ENCODE results near the gene DSCAM.

Gene DSCAM

DNA sequence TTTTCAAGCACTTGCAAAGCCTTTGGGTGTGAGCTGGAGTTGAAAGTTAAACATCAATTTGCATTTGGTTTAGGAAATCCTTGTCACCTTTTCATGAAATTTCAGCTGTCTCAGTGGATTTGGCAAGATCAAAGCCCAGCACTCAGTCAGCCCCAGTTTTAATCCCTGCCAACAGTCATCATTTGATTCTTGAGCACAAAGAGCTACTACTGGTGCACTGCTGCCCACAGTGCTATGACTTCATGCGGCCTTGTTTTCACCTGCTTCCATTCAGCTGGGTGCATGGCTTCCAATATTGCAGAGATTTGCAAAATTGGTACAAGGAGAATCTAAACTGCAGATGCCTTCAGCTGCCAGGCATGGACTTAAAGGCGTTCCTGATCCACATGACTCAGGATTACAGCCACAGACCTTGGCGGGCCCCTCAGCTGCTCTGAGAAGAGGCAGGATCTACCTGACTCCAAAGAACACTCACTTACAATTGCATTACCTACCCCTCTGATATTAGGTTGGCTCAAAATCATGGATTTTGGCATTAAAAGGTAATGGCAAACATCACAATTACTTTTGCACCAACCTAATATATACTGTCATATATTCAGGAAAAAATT, 259.1 kb downstream of the DSCAM start:
- no peak for DNase-seq

DNA sequence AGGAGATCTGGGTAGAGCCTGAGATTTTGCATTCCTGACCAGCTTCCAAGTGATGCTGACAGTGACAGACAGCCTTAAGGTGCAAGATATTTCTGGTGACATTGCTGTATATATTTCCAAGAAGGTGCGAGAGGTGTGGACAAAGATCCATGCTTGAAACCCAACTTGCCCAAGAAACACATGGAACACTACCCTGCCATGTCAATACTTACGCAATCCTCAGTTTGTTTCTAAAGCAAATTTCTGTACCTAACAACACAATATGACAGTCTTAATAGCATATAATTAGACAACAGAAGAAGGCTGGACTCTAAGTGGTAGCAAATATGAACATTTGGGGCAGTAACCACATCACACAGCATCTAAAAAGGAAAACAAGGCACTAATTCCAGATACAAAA, 260.4 kb downstream of the DSCAM start:
- no peak for DNase-seq

DNA sequence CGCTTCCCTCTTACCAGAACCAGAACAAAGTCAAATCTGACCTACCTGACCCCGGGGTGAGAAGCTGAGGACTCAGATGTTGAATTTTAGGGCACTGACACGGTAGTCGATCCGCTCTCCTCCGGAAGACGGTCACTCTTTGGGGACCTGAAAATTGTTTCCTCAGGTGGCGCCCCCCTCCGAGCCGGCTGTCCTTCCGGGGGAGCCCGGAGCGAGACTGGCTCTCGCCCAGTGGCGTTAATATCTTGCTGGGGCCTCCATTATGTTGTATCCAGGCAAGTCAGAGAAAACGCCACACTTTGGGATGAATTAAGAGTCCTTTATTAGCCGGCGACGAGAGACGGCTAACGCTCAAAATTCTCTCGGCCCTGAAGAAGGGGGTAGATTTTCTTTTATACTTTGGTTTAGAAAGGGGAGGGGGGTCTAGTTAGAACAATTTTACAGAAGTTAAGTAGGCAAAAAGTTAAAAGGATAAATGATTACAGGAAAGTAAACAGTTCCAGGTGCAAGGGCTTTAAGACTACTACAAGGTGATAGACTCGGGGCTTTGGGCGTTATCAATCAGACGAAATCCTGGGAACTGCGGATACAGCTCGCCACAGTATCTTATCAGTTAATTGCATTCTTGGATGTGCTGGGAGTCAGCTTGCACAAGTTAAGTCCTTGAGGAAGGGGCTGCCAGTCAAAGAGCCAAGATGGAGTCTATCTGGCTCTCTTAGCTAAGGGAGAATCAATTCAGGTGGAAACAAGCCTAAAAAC, 269.5 kb downstream of the DSCAM start:
- no peak for DNase-seq

DNA sequence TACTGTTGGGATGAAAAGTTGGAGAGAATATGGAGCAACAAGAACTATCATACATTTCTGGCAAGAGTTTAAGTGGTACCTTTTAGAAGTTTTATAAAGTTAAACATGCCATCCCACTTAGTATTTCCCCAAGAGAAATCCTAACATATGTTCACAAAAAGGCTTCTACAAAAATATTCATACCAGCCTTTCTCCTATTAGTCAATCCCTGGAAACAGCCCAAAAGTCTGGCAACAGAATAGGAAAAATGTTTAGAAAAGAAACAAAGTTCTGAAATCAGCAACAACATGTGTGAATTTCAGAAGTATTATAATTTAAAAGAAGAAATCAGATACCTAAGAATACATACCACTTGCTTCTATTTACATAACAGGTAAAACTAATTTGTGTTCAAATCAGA, 271.0 kb downstream of the DSCAM start:
- no peak for DNase-seq

DNA sequence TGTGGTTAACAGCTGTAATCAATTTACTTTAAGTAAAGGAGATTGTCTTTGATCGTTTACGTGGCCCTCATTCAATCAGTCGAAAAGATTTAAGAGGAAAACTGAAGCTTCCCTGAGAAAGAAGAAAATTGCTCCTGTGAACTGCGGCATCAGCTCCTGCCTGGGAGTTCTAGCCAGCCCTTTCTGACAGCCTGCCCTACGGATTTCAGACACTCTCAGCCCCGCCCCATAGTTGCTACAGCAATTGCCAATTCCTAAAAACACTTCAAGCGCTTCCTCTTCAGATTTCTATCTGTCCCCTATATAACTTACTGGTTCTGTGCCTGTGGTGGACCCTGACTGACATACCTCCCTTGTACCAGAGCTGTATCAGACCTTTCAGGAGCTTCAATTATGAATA, 277.6 kb downstream of the DSCAM start:
- no peak for DNase-seq

DNA sequence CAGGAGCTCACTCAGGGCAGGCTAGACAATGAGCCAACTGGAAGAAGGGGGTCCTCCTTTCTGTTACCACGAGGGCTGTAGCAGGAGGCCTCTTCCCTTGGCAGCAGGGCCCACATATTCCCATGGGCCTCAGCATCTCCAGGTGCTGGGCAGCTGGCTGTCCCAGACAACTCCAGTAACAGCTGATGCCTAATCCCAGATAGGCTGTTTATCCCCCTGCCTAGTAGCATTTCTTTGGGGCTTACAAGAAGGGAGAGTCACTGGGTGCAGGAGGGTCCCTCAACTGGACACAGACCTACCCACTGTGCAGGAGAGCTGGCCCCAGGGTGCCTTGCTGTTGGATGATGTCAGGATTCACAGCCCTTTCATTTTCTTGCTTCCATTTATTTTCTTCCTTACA, 278.2 kb downstream of the DSCAM start:
- DNase-seq: no peak

DNA sequence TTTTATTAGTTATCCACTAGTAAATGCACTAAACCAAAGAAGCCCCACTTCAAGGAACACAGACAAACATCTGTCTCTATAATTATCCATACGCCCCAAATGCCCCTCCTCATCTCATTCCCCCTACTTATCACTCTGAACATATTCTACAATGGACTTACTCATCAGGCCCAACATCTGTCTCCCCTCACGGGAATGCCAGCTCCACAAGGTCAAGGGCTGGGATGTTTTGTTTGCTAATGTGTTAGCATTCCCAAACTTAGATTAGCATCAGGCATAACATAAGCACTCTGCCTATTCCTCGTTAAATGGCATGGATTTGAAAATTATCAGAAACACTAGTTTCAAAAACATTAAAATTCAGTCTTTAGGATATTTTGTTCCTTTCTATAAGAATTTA, 279.5 kb downstream of the DSCAM start:
- no peak for DNase-seq

DNA sequence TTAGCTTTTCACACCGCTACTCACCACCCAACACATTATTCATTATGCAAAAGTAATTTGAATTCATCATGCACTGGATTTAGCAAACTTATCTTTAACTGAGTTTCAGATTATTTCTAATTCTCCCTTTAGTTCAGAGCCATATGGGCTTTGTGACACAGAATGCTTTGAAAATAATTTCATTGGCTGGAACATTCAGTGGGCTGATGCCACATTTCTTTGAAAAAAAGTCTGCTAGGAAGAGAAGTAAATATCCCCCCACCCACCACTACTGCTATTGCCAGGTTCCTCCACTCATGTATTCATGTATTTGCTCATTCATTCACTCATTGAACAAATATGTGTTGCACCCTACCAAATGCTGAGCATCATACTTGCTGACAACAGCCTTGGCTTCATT, 280.5 kb downstream of the DSCAM start:
- no peak for DNase-seq

DNA sequence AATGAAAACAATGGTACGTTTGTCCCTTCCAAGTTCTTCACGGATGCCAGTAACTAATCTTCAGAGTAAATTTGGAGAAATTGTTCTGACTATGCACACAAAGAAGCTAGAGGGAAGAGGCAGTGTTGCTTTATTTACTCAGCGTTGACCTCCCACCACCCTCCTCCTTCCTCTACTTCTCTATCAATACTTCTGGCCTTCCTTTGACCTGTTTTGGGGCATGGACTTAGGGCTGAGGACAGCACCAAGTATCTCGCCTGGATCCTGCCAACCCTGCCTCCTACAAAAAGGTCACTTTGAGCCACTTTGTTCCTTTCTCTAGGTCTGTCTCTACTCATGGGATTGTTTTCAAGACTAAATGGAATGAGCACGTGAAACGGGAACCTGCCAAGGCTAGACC, 282.6 kb downstream of the DSCAM start:
- DNase-seq: no peak

DNA sequence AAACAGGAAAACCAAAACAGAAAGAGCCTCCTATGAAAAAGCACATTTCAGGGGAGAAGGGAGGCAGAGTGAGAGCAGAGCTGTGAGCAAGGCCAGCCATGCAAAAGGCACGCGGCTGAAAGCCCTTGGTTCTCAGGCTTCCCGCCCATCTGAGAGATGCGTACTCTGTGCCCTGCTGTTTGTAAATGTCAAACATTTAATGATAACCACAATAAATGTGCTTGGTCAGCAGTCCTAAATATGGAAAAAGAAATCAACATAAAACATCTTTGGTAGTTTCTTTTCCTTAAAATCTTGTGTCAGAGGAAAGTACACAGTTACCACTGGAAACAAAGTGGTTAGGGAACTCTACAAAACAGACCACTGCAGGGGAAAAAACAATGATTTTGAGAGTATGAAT, 283.1 kb downstream of the DSCAM start:
- no peak for DNase-seq

DNA sequence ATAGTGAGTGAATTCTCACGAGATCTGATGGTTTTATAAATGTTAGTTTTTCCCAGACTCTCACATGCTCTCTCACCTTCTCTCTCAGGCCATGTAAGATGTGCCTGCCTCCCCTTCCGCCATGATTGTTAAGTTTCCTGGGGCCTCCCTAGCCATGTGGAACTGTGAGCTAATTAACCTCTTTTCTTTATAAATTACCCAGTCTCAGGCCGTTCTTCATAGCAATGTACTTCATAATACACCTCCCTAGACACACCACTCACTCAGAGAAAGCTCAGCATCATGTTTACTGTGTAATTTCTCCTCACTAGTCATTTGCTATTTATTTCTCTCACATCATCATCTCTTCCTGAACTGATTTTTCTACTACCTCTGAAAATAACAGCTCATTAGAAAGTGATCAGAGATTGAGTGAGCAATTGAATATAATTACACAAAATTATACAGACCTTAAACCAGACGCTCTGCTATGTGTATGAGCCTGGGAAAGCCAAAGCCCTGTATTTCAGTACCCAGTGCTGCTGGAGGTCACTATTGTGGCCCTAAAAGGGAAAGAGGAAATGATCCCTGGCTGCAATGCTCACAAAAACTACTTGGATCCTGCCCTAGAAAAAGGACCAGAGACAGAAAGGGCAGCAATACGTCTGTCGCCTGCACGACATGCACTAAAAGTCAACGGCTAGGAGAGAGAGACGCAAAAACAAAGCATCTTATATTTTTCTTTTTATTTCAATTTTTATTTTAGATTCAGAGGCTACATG, 284.5 kb downstream of the DSCAM start:
- DNase-seq: no peak

DNA sequence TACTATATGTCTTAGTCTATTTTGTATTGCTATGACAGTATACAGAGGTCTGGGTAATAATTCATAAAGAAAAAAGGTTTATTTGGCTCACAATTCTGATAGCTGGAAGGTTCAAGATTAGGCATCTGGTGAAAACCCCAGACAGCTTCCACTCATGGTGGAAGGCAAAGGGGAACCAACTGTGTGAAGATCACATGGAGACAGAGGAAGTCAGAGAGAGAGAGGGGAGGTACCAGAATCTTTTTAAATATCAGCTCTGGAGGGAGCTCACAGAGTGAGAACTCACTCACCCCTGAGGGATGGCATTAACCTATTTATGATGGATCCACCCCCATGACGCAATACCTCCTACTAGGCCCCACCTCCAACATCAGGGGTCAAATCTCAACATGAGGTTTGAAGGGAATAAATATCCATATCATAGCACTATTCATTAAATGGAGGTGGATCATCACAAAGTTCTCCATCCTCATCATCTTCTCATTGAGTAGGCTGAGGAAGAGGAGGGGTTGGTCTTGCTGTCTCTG, 290.5 kb downstream of the DSCAM start:
- DNase-seq: no peak

DNA sequence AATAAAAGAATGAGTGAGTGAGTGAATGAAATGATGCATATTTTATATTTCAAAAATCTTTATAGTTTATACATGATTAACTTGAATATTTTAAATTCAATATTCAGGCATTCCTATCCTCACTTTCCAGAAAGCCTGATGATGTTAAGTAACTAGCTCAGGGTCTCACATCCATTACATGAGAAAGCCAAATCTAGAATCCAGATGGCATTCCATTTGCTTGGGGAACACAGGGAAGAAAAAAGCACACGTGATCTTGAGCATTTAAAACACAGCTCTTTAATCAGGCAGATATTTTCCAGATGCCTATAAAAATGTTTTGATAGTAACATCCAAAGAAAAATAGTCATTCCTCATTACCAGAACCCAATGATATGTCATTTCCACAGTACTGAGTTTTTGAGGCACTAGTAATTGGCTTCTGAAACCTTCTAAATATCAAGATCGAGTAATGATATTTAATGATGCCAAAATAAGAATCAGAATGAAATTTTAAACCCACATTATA, 291.9 kb downstream of the DSCAM start:
- DNase-seq: no peak

DNA sequence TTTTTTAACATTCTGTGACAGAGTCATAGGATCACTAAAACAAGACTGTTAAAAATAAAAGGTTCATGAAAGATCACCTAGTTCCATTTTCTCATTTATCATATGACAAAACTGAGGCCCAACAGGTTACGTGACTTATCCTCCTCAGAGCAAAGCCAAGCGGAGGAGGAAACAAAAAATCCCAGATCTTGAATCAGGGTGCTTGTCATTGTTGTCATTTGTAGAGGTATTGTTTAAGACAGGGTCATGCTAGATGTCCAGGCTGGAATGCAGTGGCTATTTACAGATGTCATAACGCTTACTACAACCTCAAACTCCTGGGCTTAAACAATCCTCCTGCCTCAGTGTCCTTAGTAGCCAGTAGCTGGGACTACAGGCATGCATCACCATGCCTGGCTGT, 293.2 kb downstream of the DSCAM start:
- DNase-seq: no peak

DNA sequence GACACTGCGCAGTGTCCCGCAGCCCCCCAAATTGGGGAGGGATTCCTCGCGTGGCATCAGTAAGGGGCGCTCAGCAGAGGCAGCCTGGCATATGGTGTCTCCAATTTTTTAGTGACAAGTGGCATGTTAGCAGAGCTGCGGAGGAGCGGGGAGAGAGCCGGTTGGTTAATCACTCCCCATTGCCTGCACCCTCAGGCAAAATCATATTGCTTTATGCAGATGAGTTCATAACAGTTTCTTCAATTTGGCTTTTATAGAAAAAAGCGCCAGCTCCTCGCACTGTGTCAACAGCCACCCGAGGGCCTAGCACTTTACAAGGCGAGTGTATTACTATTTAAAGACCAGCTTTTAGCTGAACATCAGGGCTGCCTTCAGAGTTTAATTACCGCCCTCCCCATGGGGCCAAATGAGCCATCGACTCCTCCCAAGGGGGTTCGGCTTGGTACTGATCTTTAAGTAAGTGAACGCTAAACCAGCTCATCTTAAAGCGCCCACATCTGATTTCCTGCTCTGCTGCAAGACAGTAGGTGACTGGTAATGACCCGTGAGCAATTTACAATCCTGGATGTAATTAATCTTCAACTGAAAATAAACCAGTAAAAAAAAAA, 298.9 kb downstream of the DSCAM start:
- no peak for DNase-seq

DNA sequence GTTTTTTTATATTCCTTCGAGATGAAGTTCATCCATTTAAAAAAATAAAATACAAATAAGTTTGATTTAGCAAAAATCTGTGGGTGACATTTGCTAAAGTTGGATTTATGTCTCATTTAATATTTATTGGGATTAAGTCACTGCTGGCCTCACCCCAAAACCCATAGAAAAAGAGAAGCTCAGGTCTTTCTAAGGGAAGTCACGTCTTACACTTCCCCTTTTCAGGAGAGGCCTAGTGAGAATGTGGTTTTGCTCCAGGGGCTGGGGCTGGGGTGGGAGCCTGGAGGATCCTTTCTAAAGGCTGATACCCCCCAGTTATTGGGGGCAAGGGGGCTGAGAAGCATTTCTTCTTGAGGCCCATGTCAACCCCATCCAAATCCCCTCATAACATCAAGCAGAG, 300.3 kb downstream of the DSCAM start:
- no peak for DNase-seq

DNA sequence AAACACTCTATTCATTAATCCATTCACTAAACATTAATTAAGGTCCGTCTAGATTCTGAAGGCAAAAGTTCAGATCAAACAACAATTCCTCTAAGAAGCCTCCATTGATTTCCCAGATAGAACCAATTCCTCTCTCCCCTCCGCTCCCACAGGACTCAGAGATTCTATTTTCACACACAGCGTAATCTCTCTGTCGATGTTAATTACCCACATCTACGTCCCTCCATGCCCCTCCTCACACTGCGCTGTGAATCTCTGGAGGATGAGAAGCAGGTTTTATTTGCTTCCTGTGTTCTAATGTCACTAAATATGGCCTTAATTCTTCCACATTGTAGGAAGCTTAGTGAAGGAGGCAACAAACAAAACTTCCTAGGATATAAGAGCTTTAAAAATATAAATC, 306.7 kb downstream of the DSCAM start:
- no peak for DNase-seq

DNA sequence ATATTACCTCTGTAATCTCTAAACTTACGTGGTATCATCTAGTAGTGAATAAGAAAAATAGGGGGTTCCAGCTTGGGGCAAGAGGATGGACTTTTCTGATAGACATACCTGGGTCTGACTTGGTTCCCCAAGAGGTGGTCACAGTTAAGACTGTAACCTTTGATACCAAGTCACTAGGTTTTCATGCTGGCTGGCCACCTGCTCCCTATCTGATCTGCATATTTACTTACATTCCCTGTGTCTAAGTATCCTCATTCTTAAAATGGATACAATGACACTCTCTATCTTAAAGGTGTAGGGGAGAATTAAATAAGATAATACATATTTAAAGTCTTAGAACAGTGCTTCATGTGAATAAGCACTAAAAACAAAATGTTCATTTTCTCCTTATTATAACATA, 312.1 kb downstream of the DSCAM start:
- no peak for DNase-seq

DNA sequence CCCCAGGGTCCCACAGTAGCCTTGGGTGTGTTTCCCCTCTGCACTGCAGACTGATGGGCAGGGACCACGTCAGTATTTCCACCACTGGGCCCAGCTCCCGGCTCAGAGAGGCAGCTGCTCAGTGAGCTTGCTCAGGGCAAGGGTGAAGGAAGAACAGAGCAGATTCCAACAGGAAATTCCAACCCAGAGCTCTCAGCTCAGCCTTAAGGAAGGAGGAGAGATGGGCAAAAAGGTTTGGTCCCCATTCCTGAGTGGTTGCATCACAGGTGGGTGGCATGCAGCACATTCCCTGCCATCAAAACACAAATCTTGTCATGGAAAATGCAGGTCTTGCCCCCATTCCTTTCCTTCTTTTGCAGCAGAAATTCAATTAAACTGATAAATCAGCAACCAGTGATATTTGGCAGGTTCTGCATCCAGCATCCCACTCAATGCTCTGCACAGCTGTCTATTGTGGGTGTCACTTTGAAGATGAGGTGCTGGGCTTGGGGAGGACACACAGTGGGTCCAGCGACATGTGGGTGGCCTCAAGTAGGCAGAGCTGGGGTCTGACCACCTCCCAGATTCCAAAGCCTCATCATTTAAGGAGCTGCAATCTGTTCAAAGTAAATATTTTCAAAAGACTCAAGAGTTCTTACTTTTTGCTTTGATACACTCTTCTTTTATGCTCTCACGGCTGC, 315.4 kb downstream of the DSCAM start:
- no peak for DNase-seq

DNA sequence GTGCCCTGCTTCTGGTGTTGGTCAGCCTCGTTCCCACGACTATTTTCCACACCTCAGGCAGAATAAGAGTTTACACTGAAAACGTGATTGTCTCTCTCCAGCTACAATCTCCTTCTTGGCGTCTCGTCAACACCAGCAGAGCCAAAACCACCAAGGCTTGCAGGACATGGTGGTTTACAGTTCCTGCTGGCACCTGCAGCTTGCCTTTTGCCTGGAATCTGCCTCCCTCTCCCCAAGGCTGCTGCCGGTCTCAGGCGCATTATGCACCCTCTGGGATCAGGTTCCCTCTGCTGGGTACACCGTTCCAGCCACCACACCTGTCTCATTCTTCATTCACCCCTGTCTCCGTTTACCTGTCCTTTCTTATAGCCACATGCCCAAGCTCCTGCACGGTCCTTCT, 315.9 kb downstream of the DSCAM start:
- DNase-seq: no peak

DNA sequence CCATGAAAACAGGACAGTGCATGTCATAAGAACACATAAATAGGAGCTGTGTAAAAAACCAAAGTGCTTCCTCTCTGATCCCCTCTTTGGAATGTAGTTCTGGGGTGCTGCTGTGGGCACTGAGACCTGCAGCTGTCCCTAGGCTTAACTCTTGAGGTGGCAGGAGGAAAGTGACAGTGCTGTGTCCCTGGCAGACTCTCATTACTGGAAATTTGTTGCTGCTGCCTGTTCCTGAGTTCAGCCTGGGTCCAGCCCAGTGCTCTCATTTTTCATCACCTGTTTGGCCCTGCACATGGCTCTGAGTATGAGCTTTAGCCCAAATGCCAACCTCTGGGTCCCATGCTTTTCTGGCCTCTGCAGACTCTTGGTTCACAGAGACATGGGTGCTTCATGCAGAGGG, 329.3 kb downstream of the DSCAM start:
- DNase-seq: no peak

DNA sequence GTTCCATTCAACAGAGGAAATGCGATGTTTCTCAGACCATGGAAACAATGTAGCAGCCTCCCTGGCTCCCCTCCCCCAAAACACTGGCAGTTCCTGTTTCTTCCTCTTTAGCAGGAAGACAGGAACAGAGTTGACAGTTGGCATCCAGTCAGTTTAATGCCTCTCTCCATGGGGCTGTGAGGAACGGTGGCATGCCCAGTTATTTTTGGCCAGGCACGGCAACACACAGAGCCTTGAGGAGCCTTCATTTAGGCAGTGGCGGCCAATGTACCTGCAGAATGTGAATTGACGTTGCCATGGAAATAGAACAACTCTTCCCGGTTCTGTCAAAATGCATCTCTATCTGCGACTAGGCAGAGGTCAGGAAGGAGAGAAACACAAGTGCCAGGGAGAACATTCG, 330.6 kb downstream of the DSCAM start:
- peak; percentile 16 for DNase-seq

DNA sequence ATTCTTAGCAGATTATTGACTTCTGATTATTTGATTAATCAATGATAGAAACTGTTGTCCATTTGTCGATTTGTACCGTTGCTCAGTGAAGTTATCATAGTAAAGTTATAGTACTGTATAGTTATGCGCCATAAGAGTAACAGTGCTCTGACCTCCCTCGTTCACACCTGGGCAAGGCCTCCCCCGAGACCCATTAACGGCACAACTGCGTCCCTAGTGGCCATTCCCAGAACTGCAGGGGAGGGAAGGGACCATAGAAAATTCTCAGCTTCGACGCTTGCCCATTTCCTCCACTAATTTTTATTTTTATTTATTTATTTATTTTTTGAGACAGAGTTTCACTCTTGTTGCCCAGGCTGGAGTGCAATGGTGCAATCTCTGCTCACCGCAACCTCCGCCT, 334.4 kb downstream of the DSCAM start:
- no peak for DNase-seq
